NCI-H1048 (cell line): ENCODE data around the gene IL23R.

Source experiments
- DNase-seq: peaks from one replicate; lab custom pipeline; 2025; lab: John Stamatoyannopoulos, UW

The IL23R gene

DNA sequence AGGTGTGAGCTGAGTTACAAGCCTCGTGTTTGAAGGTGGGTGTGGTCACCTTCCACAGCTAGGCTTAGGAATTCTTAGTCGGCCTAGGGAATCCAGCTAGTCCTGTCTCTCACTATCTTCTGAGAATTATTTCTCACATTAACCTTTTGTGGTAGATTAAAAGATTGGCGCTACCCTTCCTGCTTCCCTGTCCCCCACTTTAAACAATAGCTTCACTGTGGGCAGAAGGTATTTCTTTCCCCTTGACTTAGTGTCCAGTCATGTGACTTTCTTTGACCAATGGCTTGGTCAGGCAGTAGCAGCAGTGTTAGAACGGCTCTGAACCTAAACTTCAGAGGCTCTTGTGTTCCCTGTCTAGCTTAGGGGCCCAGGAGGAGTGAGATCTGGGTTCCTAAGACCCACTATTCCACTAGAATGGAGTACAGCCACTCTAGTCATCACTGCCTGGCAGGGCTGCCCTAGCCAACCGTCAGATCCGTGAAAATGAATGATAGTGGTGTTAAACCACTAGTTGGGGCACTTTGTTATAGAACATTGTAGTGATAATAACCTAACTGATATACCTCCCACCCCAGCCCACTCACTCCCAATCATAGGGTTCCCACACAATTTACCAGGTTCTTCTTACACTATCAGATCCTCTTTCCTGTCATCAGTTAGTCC, 17.6 kb upstream of the IL23R start:
- DNase-seq = no peak

DNA sequence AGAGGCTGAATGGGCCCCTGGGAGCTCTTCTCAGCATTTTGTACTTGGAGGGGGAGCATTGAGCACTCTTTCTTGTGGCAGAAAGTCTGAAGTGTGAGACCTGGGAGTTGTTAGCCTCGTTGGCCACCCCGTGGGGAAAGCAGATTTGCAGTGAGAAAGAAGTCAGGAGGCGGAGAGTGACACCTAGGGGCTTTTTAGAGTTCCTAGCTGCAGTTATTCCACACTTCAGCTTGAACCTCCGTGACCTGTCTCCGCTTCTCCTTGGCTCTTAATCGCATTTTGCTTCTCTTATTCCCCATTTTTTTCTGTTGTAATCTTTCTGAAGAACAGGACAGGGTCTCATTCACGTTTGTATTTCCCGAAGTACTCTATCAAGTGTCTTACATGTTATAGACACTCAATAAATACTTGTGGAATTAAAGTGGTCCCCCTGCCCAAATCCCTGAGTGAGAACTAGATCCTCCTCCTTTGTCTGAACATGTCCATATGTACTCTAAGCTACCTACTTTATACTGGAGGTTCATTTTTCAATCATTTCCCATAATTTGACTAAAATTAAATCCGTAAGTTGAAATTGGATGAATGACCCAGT, 17.0 kb upstream of the IL23R start:
- DNase-seq = no peak

DNA sequence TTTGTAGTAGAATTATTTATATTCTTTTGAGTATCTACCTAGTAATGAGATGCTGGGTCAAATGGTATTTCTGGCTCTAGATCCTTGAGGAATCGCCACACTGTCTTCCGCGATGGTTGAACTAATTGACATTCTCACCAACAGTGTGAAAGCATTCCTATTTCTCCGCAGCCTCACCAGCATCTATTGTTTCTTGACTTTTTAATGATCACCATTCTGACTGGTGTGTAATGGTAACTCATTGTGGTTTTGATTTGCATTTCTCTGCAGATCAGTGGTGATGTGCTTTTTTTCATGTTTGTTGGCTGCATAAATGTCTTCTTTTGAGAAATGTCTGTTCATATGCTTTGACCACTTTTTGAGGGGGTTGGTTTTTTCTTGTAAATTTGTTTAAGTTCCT, 15.3 kb upstream of the IL23R start:
- DNase-seq = no peak

DNA sequence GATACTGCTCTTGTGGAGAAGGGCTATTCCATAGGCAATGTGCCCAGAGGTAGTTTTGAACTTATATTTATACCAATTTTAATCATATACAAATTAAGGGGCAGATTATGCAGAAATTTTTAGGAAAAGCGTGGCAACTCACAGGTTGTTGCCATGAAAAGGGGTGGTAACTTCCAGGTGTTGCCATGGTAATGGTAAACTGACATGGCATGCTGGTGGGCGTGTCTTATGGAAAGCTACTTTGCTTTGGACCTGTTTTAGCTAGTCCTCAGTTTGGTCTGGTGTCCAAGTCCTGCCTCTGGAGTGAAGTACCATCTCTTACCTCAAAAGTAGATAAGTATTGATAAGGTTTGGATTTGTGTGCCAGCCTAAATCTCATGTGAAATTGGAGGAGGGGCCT, 7.9 kb upstream of the IL23R start:
- DNase-seq = no peak

DNA sequence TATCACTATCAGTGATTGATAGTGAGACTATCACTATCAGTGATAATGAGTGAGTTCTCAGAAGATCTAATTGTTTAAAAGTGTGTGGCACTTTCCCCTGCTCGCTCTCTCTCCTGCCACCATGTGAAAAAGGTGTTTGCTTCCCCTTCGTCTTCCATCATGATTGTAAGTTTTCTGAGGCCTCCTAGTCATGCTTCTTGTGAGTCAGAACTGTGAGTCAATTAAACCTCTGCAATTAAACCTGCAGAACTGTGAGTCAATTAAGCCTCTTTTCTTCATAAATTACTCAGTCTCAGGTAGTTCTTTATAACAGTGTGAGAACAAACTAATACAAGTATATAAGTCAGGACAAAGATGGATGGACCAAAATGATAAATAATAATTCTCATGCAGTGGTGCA, 7.0 kb upstream of the IL23R start:
- no peak for DNase-seq

DNA sequence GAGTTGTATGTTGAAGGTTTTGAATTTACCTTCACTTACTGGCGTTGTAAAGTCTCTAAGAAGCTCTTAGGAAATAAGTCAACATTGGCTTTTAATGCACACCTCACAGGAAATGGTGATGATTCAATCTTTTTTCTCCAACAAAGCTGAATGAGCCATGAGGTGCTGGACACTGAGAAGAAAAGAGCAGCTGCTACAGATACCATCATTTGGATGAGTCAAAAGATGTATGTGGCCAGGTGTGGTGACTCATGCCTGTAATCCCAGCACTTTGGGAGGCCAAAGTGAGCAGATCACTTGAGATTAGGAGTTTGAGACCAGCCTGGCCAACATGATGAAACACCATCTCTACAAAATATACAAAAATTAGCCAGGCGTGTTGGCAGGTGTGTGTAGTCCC, 3.3 kb upstream of the IL23R start:
- DNase-seq = no peak

DNA sequence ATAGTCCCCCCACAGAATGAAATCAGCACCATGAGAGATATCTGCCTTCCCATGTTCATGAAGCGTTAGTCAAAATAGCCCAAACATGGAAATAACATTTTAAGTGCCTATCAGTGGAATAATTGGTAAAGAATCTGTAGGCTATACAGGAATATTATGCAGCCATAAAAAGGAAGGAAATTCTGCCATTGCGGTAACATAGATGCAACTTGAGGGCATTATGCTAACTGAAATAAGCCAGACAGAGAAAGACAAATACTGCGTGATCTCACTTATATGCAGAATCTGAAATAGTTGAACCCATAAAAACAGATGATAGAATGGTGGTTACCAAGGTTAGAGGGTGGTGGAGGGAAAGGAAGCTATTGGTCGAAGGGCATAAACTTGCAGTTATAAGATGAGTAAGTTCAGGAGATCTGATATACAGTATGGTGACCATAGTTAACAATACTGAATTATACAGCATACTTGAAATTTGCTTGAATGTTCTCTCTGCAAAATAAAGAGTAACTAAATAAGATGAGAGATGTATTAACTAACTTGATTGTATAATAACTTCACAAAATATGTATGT, 699 bp upstream of the IL23R start:
- DNase-seq = no peak

DNA sequence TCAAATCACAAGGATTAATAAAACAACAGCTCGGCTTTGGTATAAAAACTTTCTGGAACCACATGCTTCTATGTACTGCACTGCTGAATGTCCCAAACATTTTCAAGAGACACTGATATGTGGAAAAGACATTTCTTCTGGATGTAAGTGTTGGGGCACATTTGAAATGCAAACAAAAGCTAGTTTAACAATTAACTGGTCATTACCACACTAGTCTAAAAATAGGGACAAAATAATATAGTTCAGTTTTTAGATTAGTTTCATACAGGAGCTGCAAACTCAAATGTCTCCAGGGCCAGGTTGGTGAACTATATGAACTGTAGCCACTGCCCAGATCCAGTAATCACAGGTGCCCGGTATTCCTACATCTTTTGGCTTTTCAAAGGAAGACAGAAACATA, 3.2 kb downstream of the IL23R start:
- no peak for DNase-seq

DNA sequence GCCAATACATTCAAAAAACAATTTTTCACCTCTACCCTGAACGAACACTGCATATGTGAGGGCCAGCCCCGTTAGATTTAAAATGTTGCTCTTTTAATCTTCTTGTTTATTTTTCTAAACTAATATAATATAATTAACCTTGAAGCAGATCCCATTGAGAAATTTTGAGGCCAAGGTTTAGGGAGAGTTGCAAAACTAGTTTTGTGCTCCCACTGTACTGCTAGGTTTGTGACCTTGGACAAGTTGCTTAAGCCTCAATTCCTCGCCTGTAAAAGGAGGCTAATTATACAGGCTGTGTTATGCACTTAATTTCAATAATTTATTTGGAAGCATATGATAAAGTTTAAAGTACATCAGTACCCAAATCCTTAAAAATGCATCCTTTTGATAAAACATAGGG, 3.7 kb downstream of the IL23R start:
- no peak for DNase-seq

DNA sequence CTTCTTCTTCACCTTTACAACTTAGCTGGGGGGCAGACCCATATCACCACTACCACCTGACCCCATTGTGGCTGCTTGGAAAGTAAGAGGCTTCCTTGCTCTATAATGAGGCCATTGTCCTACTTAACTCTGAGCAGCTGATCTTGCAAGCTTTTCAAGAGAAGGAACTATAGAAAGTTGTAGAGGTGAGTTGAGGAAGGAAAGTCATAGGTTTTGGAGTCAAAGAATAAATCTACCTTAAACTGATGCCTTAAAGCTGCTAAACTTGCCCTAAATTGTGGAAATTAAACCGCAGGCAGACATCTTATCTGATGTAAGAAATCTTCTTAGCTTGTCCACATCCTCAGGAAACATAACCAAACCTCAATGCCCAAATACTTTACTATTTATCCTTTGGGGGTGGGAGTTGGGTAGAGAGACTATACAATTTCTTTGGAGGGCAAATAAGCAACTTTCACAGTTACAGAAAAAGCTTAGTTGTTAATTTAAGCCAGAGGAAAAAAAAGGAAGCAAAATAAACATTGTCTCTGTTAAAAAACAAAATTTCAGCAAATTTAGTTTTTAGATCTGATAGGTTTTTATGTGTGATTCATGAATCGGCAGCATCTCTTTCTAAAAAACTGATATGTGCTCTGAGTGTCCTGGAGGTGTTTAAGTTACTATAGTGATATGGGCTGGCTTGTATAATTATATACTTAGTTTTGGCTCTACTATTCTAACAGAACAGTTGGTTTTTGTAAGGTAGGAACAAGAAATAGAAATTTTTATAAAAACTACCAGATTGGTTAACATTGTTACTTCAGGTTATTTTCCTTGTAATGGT, 4.7 kb downstream of the IL23R start:
- DNase-seq = no peak

DNA sequence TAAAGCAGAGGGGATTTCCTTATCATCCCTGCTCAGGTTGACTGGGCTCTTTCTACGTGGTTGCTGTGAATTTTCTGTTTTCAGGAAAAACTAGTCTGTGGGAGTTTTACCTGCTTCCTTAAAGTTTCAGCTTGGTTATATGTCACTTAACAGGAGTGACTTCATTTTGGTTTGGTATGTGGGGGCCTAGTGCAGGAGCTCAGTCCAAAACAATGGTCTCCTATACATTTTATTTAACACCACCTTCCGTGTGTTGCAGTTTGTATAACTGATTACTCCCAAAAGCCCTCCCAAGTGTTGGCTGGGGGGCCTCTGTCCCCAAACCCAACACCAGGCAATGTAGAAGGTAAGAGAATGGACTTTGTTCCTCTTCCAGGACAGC, 5.3 kb downstream of the IL23R start:
- DNase-seq = no peak

DNA sequence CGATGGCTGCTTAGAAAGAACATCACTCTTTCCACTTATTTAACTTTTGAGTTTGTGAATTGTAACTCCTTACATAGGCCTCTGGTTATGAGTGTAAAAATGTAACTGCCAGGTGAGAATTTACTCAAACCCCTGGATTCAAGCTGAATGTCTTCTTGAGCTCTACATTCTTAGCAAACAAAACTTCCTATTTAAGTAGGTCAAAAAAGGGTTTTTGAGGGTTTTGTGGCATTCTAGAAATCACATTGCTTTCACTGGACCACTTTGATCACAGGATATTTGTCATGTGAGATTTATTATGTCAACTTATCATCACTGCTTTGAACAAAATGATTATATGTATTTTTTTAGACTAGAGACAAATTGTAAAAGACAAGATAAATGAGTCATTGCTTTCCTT, 5.7 kb downstream of the IL23R start:
- DNase-seq = no peak

DNA sequence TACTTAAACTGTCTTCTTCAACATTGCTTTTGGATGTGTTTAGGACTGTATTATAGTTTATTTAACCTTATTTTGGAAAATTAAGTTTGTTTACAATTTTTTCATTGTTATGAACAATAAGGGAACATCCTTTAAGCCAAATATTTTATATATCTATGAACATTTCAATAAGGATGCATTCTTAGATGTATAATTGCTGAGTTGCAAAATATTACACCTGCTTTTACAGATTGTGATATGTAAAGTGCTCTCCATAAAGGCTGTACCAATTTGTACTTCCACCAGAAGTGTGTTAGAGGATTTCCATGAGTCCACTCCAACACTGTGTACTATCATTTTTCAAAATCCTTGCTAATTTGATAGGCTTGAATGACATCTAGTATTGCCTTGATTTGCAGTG, 7.7 kb downstream of the IL23R start:
- no peak for DNase-seq

DNA sequence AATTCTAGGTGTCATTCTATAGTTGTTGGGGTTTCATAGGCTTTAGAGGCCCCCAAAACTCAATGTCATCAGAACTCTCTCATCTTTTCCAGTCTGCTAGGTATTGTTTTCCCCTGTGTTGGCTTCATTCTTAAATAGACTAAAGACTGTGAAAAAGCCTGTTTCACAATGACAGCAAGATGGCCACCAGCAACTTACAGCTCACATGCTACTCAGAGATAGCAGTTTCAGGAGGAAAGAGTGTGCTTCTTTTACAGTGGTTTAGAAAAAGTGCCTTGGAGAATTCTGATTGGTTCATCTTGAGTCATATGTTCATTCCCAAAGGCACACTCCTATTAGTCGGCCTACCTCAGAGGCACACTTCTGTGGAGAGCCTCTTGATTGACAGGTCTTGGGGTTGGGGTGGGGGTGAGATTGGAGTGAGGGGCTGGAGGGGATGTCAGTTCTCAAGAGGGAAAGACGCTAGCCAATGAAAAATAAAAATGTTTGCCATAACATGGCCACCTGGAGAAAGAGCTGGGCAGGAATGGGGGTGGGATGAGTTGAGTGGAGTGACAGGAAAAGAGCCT, 8.5 kb downstream of the IL23R start:
- no peak for DNase-seq

DNA sequence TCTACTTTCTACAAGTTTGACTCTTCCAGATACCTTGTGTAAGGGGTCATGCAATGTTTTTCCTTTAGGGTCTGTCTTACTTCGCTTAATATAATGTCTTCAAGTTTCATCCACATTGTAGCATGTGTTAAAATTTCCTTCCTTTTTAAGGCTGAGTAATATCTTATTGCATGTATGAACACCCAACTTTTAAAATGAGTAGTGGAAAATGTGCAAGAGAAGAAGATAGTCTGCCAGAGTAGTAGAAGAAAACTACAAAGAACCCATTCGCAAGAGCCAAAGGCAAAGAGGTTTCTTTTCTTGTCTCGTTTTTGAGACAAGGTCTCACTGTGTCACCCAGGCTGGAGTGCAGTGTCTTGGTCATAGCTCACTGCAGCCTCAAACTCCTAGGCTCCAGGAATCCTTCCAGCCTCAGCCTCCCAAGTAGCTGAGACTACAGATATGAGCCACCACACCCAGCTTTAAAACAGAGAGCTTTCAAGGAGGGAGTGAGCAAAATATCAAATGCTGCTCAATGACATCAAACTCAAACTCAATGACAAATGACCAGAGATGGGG, 9.4 kb downstream of the IL23R start:
- DNase-seq = no peak

DNA sequence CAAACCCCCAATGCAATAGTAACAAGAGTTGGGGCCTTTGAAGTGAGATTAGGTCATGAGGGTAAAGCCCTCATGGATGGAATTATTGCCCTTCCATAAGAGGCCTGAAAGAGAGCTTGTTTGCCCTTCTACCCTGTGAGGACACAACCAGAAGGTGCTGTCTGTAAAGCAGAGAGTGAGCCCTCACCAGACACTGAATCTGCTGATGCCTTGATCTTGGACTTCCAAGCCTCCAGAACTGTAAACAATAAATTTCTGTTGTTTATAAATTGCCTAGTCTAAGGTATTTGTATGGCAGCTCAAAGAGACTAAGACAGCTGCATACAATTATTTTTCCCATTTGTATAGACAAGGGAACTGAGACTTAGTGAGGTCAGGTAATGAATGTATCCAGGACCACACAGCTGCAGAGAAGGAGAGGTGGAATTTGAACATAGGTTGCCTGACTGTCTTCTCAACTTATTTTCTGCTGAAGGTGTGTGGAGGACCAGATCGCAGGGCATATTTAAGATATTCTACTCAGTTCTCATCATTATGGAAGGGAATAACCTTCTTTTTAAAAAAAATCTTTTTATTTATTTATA, 18.7 kb downstream of the IL23R start:
- DNase-seq = no peak

DNA sequence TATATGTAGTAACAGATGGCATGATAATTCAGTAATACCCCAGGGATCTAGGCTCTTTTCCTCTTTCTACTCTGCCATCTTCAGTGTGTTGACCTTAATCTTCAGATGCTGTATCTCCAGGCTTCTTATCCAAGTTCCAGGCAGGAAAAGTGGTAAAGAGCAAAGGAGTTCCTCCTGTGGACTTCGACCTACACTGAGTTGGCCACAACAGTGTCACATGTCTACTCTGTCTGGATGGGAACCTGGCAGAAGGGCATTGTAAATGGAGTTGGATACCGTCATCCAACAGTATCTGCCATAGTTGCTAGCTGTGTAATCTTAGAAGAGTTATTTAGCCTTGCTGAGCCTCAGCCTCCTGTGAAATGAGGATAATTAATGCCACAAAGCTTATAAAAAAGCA, 21.9 kb downstream of the IL23R start:
- no peak for DNase-seq

DNA sequence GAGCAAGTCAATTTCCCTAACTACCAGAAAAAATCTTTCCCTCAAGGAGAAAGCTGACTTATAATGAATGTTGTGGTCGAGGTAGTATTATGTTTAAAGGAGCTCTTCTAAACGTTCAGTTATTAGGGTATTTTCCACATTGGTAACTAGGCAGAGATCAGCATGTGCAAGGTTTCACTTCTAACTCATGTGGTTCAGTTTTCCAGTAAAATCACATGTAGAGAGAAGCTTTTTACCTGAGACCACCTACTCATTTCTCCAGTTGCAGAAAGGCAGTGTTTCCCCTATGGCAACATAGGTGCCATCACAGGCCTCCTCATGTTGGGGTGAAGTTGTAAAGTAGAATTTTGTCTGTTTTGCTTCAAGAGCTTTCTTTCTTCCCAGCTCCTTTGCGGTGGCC, 23.7 kb downstream of the IL23R start:
- DNase-seq = no peak

DNA sequence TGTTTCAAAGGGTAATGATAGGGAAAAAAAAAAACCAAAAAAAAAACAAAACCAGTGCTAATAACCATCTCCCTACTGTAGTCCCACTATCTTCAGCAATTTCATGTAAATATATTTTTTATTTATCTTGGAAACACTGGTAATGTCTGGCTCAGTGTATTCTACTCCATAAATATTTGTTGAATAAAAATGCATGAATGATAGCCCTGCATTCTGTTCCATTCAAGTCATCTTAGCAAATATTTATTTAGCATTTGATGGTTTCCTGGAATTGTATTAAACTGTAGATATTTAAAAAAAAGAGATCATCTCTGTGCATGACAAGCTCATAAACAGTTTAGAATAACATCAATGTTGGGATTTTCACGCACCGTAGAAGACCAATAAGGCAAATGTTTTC, 24.2 kb downstream of the IL23R start:
- no peak for DNase-seq

DNA sequence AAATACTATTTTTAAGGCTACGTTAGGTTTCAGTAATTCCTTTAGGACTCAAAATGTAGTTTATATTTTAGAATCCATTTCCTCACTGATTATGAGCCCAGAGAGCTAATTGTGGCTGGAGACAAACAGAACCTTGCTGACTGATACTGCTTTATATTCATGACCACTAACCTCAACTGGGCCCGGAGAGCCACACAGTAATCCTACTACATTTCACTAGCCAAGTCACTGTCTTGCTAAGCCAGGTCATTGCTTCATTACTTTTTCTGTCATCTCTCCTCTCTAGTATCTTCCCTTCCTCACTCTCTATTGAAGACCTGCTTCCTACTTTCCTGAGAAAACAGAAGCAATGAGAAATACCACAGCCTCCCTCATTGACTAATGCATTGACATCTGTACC, 24.7 kb downstream of the IL23R start:
- DNase-seq = no peak

DNA sequence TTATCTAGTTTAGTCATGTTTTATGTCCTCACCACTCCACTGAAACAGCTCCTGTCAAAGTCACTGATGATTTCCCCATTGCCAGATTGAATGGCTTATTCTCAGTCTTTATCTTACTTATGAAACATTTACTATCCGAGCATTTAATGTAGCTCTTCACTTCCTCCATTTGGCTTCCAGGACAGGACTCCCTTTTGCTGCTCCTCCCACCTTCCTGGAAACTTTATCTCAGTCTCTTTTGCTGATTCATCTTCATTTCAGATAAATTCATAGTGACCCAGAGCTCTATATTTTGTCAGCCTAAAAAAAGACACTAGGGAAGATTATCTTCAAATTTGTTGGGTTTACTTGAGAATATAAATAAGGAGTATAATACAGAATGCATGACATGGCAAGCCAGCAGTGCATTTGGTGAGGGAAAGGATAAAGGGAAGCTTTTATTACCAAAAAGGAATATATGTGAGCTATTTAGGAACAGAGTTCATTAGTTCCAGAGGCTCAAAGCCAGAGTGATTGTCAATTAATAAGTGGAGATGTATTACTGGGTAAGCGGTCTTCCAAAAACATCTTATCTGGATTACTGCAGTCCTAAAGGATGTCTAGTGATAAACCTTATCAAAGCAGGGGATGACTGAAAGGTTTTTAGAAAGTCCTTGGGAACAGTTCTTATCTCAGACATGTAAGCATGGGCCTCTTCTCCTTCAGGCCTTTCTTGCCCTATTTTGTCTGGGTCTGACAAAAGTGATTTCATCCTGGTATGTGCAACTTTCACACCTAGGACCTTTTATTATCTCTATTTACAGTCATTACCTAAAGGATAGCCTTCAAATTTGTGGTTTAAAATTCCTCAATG, 25.6 kb downstream of the IL23R start:
- no peak for DNase-seq
